ENCODE results near the gene MGMT.

DNA sequence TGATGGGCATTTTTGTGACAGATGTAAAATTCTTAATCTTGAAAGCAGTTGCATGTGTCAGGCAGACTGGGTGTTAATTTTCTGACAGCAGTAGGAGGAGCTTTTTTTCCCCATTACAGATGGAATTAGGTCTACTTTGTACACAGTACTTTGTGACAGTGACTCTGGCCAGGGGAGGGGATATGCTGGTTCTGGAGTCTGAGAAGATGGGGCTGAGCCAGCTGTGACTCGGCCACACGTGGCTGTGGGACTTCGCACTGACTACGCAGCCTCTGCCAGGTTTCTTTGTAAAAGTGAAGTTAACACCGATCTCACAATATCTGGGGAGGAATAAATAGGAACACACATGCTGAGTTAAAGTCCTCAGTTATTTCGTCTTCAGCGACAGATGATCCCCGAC, 95.4 kb downstream of the MGMT start:
- no peak for TF ChIP-seq EZH2 (IDR thresholded peaks at IDR 0.05; ENCODE audit: borderline replicate concordance, low read length)
- TF ChIP-seq, protein P1, sequence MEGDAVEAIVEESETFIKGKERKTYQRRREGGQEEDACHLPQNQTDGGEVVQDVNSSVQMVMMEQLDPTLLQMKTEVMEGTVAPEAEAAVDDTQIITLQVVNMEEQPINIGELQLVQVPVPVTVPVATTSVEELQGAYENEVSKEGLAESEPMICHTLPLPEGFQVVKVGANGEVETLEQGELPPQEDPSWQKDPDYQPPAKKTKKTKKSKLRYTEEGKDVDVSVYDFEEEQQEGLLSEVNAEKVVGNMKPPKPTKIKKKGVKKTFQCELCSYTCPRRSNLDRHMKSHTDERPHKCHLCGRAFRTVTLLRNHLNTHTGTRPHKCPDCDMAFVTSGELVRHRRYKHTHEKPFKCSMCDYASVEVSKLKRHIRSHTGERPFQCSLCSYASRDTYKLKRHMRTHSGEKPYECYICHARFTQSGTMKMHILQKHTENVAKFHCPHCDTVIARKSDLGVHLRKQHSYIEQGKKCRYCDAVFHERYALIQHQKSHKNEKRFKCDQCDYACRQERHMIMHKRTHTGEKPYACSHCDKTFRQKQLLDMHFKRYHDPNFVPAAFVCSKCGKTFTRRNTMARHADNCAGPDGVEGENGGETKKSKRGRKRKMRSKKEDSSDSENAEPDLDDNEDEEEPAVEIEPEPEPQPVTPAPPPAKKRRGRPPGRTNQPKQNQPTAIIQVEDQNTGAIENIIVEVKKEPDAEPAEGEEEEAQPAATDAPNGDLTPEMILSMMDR (IDR thresholded peaks at IDR 0.05; ENCODE audit: low read length) = no peak

All from OCI-LY1 (cell line).